ENCODE measurements around the gene ELMO3.

ELMO3 gene

DNA sequence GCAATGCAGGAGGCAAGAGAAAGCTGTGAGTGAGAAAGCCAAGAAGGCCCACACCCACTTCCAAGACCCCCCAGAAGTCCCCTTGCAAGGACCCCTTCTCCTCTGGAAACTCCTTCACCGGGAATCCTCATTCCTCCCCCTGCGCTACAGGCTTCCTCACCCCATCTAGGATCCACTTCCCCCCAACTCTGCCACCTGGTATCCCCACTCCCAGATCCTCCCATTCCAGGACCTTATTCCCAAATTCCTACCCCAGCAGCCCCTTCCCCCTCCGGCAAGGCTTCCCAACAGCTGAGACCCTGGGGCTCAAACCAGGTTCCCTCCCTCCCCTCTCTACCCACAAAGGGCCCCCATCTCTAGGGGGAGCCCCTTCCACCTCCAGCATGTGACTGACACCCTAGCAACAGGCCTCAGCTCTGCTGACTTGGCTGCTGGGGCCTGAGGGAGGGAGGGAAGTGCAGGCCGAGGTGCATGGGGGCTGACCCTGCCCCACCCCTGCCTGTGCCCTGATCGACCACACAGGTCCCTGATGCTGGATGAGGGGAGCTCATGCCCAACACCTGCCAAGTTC lies 32.2 kb upstream of the ELMO3 start:
- Histone ChIP-seq H3K27me3 (ENCODE audit: insufficient read depth, poor library complexity, severe bottlenecking) (peaks cover 71% of the 10 kb centered on the region), H3K4me3 (replicated peaks; ENCODE audit: insufficient read depth, low read length) (no peak overlapping the region), H3K27ac (replicated peaks) (no peak overlapping the region)
- no peak for DNase-seq (ENCODE audit: low read depth in 1 of 2, low spot score in 1 of 2)
- TF ChIP-seq, protein P1, sequence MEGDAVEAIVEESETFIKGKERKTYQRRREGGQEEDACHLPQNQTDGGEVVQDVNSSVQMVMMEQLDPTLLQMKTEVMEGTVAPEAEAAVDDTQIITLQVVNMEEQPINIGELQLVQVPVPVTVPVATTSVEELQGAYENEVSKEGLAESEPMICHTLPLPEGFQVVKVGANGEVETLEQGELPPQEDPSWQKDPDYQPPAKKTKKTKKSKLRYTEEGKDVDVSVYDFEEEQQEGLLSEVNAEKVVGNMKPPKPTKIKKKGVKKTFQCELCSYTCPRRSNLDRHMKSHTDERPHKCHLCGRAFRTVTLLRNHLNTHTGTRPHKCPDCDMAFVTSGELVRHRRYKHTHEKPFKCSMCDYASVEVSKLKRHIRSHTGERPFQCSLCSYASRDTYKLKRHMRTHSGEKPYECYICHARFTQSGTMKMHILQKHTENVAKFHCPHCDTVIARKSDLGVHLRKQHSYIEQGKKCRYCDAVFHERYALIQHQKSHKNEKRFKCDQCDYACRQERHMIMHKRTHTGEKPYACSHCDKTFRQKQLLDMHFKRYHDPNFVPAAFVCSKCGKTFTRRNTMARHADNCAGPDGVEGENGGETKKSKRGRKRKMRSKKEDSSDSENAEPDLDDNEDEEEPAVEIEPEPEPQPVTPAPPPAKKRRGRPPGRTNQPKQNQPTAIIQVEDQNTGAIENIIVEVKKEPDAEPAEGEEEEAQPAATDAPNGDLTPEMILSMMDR (IDR thresholded peaks at IDR 0.05; ENCODE audit: insufficient read depth, low read length), result no peak
- no peak for TF ChIP-seq POLR2AphosphoS5 (IDR thresholded peaks at IDR 0.05; ENCODE audit: low read depth)
- TF ChIP-seq, protein P2, sequence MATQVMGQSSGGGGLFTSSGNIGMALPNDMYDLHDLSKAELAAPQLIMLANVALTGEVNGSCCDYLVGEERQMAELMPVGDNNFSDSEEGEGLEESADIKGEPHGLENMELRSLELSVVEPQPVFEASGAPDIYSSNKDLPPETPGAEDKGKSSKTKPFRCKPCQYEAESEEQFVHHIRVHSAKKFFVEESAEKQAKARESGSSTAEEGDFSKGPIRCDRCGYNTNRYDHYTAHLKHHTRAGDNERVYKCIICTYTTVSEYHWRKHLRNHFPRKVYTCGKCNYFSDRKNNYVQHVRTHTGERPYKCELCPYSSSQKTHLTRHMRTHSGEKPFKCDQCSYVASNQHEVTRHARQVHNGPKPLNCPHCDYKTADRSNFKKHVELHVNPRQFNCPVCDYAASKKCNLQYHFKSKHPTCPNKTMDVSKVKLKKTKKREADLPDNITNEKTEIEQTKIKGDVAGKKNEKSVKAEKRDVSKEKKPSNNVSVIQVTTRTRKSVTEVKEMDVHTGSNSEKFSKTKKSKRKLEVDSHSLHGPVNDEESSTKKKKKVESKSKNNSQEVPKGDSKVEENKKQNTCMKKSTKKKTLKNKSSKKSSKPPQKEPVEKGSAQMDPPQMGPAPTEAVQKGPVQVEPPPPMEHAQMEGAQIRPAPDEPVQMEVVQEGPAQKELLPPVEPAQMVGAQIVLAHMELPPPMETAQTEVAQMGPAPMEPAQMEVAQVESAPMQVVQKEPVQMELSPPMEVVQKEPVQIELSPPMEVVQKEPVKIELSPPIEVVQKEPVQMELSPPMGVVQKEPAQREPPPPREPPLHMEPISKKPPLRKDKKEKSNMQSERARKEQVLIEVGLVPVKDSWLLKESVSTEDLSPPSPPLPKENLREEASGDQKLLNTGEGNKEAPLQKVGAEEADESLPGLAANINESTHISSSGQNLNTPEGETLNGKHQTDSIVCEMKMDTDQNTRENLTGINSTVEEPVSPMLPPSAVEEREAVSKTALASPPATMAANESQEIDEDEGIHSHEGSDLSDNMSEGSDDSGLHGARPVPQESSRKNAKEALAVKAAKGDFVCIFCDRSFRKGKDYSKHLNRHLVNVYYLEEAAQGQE (IDR thresholded peaks at IDR 0.05; ENCODE audit: insufficient replicate concordance, low read depth), result no peak
- TF ChIP-seq GABPA (IDR thresholded peaks at IDR 0.05; ENCODE audit: low read depth), result no peak
- TF ChIP-seq SPI1 (IDR thresholded peaks at IDR 0.05; ENCODE audit: borderline replicate concordance, low read depth), result no peak

DNA sequence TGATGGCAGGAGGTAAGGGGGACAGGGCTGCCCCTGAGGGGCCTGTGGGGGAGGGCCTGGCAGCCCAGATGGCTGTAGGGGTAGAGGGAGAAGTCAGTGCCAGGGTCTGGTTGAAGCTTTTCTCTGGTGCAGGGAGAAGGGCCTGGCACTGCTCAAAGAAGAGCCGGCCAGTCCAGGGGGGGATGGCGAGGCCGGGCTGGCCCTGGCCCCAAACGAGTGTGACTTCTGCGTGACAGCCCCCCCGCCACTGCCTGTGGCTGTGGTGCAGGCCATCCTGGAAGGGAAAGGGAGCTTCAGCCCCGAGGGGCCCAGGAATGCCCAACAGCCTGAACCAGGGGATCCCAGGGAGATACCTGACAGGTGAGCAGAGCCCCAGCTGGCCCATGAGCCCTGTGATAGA lies 31.3 kb upstream of the ELMO3 start:
- Histone ChIP-seq H3K27me3 (ENCODE audit: insufficient read depth, poor library complexity, severe bottlenecking) (peaks cover 70% of the 10 kb centered on the region), H3K27ac (replicated peaks) (no peak overlapping the region), H3K4me3 (replicated peaks; ENCODE audit: insufficient read depth, low read length) (no peak overlapping the region)
- no peak for TF ChIP-seq SPI1 (IDR thresholded peaks at IDR 0.05; ENCODE audit: borderline replicate concordance, low read depth)
- no peak for TF ChIP-seq POLR2AphosphoS5 (IDR thresholded peaks at IDR 0.05; ENCODE audit: low read depth)
- TF ChIP-seq, protein P1 (IDR thresholded peaks at IDR 0.05; ENCODE audit: insufficient read depth, low read length), result no peak
- TF ChIP-seq, protein P2 (IDR thresholded peaks at IDR 0.05; ENCODE audit: insufficient replicate concordance, low read depth), result no peak
- no peak for TF ChIP-seq GABPA (IDR thresholded peaks at IDR 0.05; ENCODE audit: low read depth)
- DNase-seq (ENCODE audit: low read depth in 1 of 2, low spot score in 1 of 2), result no peak

DNA sequence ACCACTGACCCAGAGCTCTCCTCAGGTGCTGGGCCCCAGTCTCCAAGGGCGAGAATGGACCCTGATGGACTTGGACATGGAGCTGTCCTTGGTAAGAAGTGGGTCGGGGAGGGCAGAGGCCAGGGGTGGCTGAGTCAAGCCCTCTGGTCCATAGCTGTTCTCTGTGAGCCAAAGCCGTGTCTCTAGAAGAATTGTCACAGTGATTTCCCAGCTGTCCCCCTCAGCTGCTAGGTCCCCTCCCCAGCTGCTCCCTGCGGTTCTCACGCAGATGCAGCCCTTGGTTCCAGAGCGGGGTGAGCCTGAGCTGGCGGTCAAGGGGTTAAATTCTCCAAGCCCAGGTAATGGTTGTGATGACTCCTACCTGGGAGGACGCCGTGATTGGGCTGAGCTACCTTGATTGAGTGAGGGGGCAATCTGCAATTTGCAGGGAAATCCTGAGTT lies 29.9 kb upstream of the ELMO3 start:
- H3K27ac ChIP-seq (replicated peaks), result no peak overlapping the region
- peaks cover 65% of the 10 kb centered on the region for H3K27me3 ChIP-seq (ENCODE audit: insufficient read depth, poor library complexity, severe bottlenecking)
- TF ChIP-seq GABPA (IDR thresholded peaks at IDR 0.05; ENCODE audit: low read depth), result no peak
- TF ChIP-seq, protein P2 (IDR thresholded peaks at IDR 0.05; ENCODE audit: insufficient replicate concordance, low read depth), result peak; percentile 64
- H3K4me3 ChIP-seq (replicated peaks; ENCODE audit: insufficient read depth, low read length), result no peak overlapping the region
- no peak for DNase-seq (ENCODE audit: low read depth in 1 of 2, low spot score in 1 of 2)

All from HL-60 (cell line).